HL-60/S4 treated with retinoic acid at 250 ng/mL for 4 days and 3 days (cell line): ENCODE data around the gene SESN3.
"Not testable (repeated sequence)": the region's sequence is repeated elsewhere in the genome, so short reads cannot be mapped to it uniquely, and the experiment has no call there.

Experiments used
- in situ Hi-C: fragments of 300-500 bp; cut with MboI; formaldehyde crosslinking; loops from 2 replicates; pipeline ENCODE4 v1.7.0; 2022; ENCODE audit warnings: low sequenced_read_pairs

Gene SESN3

GRCh38 chr11:95251896-95252295 is 20.9 kb upstream of the SESN3 start:
- in situ Hi-C loops = not testable (repeated sequence)

- in situ Hi-C loops = no loop called here
Observed at GRCh38 chr11:95248666-95249467, 17.9 kb upstream of the SESN3 start.

- in situ Hi-C loops = no loop called here
Observed at GRCh38 chr11:95247883-95248282, 16.9 kb upstream of the SESN3 start.

- in situ Hi-C loops = no loop called here
Observed at GRCh38 chr11:95247127-95247684, 16.2 kb upstream of the SESN3 start.

- in situ Hi-C loops = no loop called here
Observed at GRCh38 chr11:95245581-95245980, 14.6 kb upstream of the SESN3 start.

GRCh38 chr11:95245038-95245437 is 14.0 kb upstream of the SESN3 start:
- in situ Hi-C loops = no loop called here

GRCh38 chr11:95243673-95244072 is 12.7 kb upstream of the SESN3 start:
- in situ Hi-C loops = no loop called here

GRCh38 chr11:95242845-95243605 is 12.0 kb upstream of the SESN3 start:
- in situ Hi-C loops = no loop called here

GRCh38 chr11:95242091-95242844 is 11.3 kb upstream of the SESN3 start:
- in situ Hi-C loops = no loop called here

GRCh38 chr11:95241681-95242081 is 10.7 kb upstream of the SESN3 start:
- in situ Hi-C loops = no loop called here

GRCh38 chr11:95239871-95240649 is 9.1 kb upstream of the SESN3 start:
- in situ Hi-C loops = no loop called here

GRCh38 chr11:95232666-95233065 is 1.7 kb upstream of the SESN3 start:
- in situ Hi-C loops = no loop called here

- in situ Hi-C loops = no loop called here
Observed at GRCh38 chr11:95231881-95232605, 1.0 kb upstream of the SESN3 start.

GRCh38 chr11:95230810-95231126 is 234 bp downstream of the SESN3 start:
- in situ Hi-C loops = no loop called here

GRCh38 chr11:95229993-95230809 is 801 bp downstream of the SESN3 start:
- in situ Hi-C loops = no loop called here

GRCh38 chr11:95229199-95229992 is 1.6 kb downstream of the SESN3 start:
- in situ Hi-C loops = no loop called here

GRCh38 chr11:95228081-95228749 is 2.8 kb downstream of the SESN3 start:
- in situ Hi-C loops = no loop called here

- in situ Hi-C loops = not testable (repeated sequence)
Observed at GRCh38 chr11:95227060-95227459, 3.9 kb downstream of the SESN3 start.
